NCI-H2196 (cell line): ENCODE data around the gene MAMDC4.
A peak's percentile ranks its signal among the peaks of the same experiment; 100 is the strongest.
"Not testable (repeated sequence)": the region's sequence is repeated elsewhere in the genome, so short reads cannot be mapped to it uniquely, and the experiment has no call there.

ENCODE experiments used
- DNase-seq: peaks from one replicate; lab custom pipeline; 2025; ENCODE audit not compliant: unreplicated experiment; lab: John Stamatoyannopoulos, UW

The MAMDC4 gene

GRCh38 chr9:136860933-136861873 lies 9.1 kb downstream of the MAMDC4 start:
- DNase-seq: no peak

- DNase-seq: no peak
These were observed 9.8 kb downstream of the MAMDC4 start for GRCh38 chr9:136861874-136862457.

- no peak for DNase-seq
These were observed 10.9 kb downstream of the MAMDC4 start for GRCh38 chr9:136862849-136863622.

- no peak for DNase-seq
These were observed 11.6 kb downstream of the MAMDC4 start for GRCh38 chr9:136863623-136864273.

GRCh38 chr9:136865041-136865767 lies 13.1 kb downstream of the MAMDC4 start:
- DNase-seq: no peak

- DNase-seq: no peak
These were observed 13.6 kb downstream of the MAMDC4 start for GRCh38 chr9:136865768-136866103.

GRCh38 chr9:136866898-136867421 lies 14.8 kb downstream of the MAMDC4 start:
- DNase-seq: not testable (repeated sequence)

- DNase-seq: no peak
These were observed 15.3 kb downstream of the MAMDC4 start for GRCh38 chr9:136867480-136867879.

GRCh38 chr9:136867917-136868316 lies 15.8 kb downstream of the MAMDC4 start:
- no peak for DNase-seq

- no peak for DNase-seq
These were observed 16.5 kb downstream of the MAMDC4 start for GRCh38 chr9:136868644-136869043.

GRCh38 chr9:136869611-136870010 lies 17.5 kb downstream of the MAMDC4 start:
- DNase-seq: not testable (repeated sequence)

GRCh38 chr9:136875155-136875554 lies 23.0 kb downstream of the MAMDC4 start:
- no peak for DNase-seq

- DNase-seq: no peak
These were observed 24.3 kb downstream of the MAMDC4 start for GRCh38 chr9:136876476-136876875.

GRCh38 chr9:136880651-136881050 lies 28.5 kb downstream of the MAMDC4 start:
- DNase-seq: no peak

- no peak for DNase-seq
These were observed 29.6 kb downstream of the MAMDC4 start for GRCh38 chr9:136881691-136882108.

GRCh38 chr9:136882109-136882946 lies 30.2 kb downstream of the MAMDC4 start:
- DNase-seq: peak; percentile 48

- not testable (repeated sequence) for DNase-seq
These were observed 30.8 kb downstream of the MAMDC4 start for GRCh38 chr9:136882947-136883283.

- DNase-seq: not testable (repeated sequence)
These were observed 31.5 kb downstream of the MAMDC4 start for GRCh38 chr9:136883670-136884069.

- DNase-seq: peak; percentile 97
These were observed 33.9 kb downstream of the MAMDC4 start, which contains the start of gene TRAF2 for GRCh38 chr9:136885950-136886578. TRAF2 (plus strand) TSS chr9:136886516; CDS start chr9:136898741, 12,225 bp downstream.
